ENCODE measurements around the gene POLR2E. TPM values are rescaled to one million over a fixed set of nuclear protein-coding genes. Genes with fewer than 3 reads are reported as not detected.
A peak's percentile ranks its signal among the peaks of the same experiment; 100 is the strongest.

The POLR2E gene
- total and polyA plus RNA-seq, 2 of the 13 experiments (the other 11 are each of a cell fraction or from before 2014, with no cell fraction given), result 140 to 272 TPM

DNA sequence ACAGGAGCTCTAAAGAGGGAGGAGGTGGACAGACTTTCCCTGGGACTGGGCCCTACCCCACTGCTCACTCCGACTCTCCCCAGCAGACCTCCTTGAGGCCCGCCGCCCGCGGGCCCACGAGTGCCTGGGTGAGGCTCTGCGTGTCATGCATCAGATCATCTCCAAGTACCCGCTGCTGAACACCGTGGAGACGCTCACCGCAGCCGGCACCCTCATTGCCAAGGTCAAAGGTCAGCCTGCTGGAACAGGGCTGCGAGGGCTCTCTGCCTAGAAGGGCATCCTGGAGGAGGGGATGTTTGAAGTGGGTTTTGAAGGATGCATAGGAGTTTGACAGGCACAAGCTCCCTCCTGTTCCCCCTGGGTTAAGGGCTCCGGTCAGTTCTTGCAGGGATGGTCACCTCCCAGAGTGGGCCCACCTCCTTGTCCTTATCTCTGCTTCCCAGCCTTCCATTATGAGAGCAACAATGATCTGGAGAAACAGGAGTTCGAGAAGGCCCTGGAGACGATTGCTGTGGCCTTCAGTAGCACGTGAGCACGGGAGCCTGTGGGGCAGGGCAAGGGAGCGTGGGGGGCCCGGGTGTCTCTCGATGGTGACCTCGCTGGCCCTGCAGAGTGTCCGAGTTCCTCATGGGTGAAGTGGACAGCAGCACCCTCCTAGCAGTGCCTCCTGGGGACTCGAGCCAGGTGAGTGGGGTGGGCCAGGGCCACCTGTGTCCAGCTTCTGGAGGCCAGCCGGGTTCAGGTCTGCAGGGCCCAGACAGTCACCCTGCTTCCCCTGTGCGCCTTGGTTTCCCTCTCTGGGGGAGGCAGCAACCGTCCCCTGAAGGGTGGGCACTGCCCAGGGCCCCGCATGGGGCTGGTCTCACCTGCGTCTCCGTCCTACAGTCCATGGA lies 21.9 kb downstream of the POLR2E start:
- in situ Hi-C loops (cut with HindIII; ENCODE audit: extremely low pct_ligation_motif_present, low pct_unique_long_range_greater_than_20kb), result no loop called here
- DNase-seq (ENCODE audit: low spot score), result no peak
- WGBS (ENCODE audit: low lambda C conversion rate), result 81% methylated on average over 26 of the region's 30 CpGs
- Histone ChIP-seq H3K4me2 (ENCODE audit: low read depth, low read length) (no peak overlapping the region), H3K79me2 (ENCODE audit: insufficient read depth, low read length) (no peaks in the 10 kb centered on the region), H3K27me3 (ENCODE audit: control insufficient read depth in 1 of 2, insufficient read depth in 2 of 2, low read length in 2 of 2) (no peaks in the 10 kb centered on the region), H3K9ac (ENCODE audit: insufficient read depth, low read depth, low read length) (no peak overlapping the region), H3K36me3 (replicated peaks in 1 of 2; ENCODE audit: control insufficient read depth in 1 of 2, insufficient read depth in 2 of 2, low read length in 2 of 2) (no peaks in the 10 kb centered on the region; a peak in 1 of 5 replicates), H2AFZ (ENCODE audit: low read length) (no peak overlapping the region), H3K4me3 (replicated peaks in 1 of 3; ENCODE audit: insufficient read depth in 1 of 3, low read depth in 2 of 3, low read length in 3 of 3) (no peak overlapping the region), H4K20me1 (ENCODE audit: insufficient read depth, low read length) (peaks cover 3% of the 10 kb centered on the region; the same call in 1 of the 2 replicates), H3K27ac (ENCODE audit: extremely low read length, insufficient read depth, low read length) (no peak overlapping the region), H3K4me1 (ENCODE audit: insufficient read depth, low read length) (peaks cover 29% of the 10 kb centered on the region), H3K9me3 (ENCODE audit: low read length) (no peaks in the 10 kb centered on the region)
- intact Hi-C loops (cut with micrococcal nuclease; ENCODE audit: unreplicated experiment), result no loop called here
- BruUV-seq (replicated peaks), result no TSS peak
- TF ChIP-seq KLF15 (CRISPR knock-in tag; IDR thresholded peaks at IDR 0.05; ENCODE audit: borderline replicate concordance) (no peak), MAFG (CRISPR knock-in tag; IDR thresholded peaks at IDR 0.05) (no peak), NR2F6 (IDR thresholded peaks at IDR 0.05) (peak; percentile 52; the same call in 1 of the 2 replicates), NR2F6 (CRISPR knock-in tag; IDR thresholded peaks at IDR 0.05) (no peak), NR2C2 (CRISPR knock-in tag; IDR thresholded peaks at IDR 0.05; ENCODE audit: borderline replicate concordance) (0 out of 2 replicates have a peak, but pooled peaks have one; percentile 21)
- ChIA-PET POLR2A (no interaction called here), CTCF (ENCODE audit: low intra/inter-chr PET ratio, low total read pairs) (no interaction called here)
- ATAC-seq, result no peak
- no peak for FAIRE-seq

DNA sequence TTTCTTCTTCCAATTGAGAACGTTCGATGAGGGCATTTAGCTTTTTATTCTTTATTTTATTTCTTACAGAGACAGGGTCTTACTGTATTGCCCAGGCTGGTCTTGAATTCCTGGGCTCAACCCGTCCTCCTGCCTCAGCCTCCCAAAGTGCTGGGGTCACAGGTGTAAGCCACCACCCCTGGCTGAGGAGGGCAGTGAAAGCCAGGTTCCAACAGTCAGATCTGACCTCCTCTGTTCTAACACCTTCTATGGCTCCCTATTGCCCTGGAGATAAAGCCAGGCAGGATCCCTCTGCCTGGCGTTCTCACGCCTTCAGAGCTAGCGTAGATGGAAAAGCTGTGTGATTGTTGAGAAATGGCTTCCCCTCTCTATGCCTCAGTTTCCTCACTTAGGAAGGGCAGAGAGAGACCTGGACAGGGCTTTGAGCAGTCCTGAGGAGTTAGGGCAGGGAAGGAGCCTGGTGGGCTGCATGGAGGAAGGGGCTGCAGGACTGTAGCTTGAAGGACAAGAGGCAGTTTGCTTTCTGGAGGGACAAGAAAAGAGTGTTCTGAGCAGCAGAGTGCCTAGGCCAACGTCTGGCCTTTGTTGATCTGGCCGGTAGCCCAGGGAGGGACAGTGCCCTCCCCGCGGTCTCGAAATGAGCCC lies 22.7 kb downstream of the POLR2E start:
- H3K4me3 ChIP-seq (replicated peaks in 1 of 3; ENCODE audit: insufficient read depth in 1 of 3, low read depth in 2 of 3, low read length in 3 of 3), result no peak overlapping the region
- POLR2A ChIA-PET, result no interaction called here
- H3K9ac ChIP-seq (ENCODE audit: insufficient read depth, low read depth, low read length), result no peak overlapping the region
- CTCF ChIA-PET (ENCODE audit: low intra/inter-chr PET ratio, low total read pairs), result no interaction called here
- peaks cover 3% of the 10 kb centered on the region; the same call in 1 of the 2 replicates for H4K20me1 ChIP-seq (ENCODE audit: insufficient read depth, low read length)
- H3K27ac ChIP-seq (ENCODE audit: extremely low read length, insufficient read depth, low read length), result no peak overlapping the region
- no peak for ATAC-seq
- TF ChIP-seq ZNF121 (CRISPR knock-in tag; IDR thresholded peaks at IDR 0.05) (peak; percentile 62; the same call in 1 of the 2 replicates), ZBTB20 (CRISPR knock-in tag; IDR thresholded peaks at IDR 0.05; ENCODE audit: borderline replicate concordance, low read depth) (no peak), CHD4 (IDR thresholded peaks at IDR 0.05; ENCODE audit: borderline replicate concordance, low read length) (0 out of 2 replicates have a peak, but pooled peaks have one; percentile 27), ZMYM3 (CRISPR knock-in tag; IDR thresholded peaks at IDR 0.05) (peak; percentile 83), ZFP36 (IDR thresholded peaks at IDR 0.05; ENCODE audit: borderline replicate concordance, low read depth, low read length, partially characterized antibody) (peak; percentile 31)
- no peak for FAIRE-seq
- no peaks in the 10 kb centered on the region; a peak in 1 of 5 replicates for H3K36me3 ChIP-seq (replicated peaks in 1 of 2; ENCODE audit: control insufficient read depth in 1 of 2, insufficient read depth in 2 of 2, low read length in 2 of 2)
- in situ Hi-C loops (cut with HindIII; ENCODE audit: extremely low pct_ligation_motif_present, low pct_unique_long_range_greater_than_20kb), result no loop called here
- intact Hi-C loops (cut with micrococcal nuclease; ENCODE audit: unreplicated experiment), result no loop called here
- H3K27me3 ChIP-seq (ENCODE audit: control insufficient read depth in 1 of 2, insufficient read depth in 2 of 2, low read length in 2 of 2), result no peaks in the 10 kb centered on the region
- H2AFZ ChIP-seq (ENCODE audit: low read length), result no peak overlapping the region
- no peaks in the 10 kb centered on the region for H3K9me3 ChIP-seq (ENCODE audit: low read length)
- no peak overlapping the region for H3K4me2 ChIP-seq (ENCODE audit: low read depth, low read length)
- peaks cover 37% of the 10 kb centered on the region for H3K4me1 ChIP-seq (ENCODE audit: insufficient read depth, low read length)
- DNase-seq (ENCODE audit: low spot score), result no peak
- 80% methylated on average over 9 of the region's 11 CpGs for WGBS (ENCODE audit: low lambda C conversion rate)
- no TSS peak for BruUV-seq (replicated peaks)
- H3K79me2 ChIP-seq (ENCODE audit: insufficient read depth, low read length), result no peaks in the 10 kb centered on the region
